Activated CD4-positive, alpha-beta T cell treated with anti-CD3 and anti-CD28 coated beads for 4 hours (primary cell): ENCODE results near the gene UBQLN4.
A peak's percentile ranks its signal among the peaks of the same experiment; 100 is the strongest.

ENCODE experiments used
- DNase-seq, 2 donors: peaks; one replicate each; pipeline ENCODE4 v3.0.0-alpha.2; 2020

UBQLN4 gene

DNA sequence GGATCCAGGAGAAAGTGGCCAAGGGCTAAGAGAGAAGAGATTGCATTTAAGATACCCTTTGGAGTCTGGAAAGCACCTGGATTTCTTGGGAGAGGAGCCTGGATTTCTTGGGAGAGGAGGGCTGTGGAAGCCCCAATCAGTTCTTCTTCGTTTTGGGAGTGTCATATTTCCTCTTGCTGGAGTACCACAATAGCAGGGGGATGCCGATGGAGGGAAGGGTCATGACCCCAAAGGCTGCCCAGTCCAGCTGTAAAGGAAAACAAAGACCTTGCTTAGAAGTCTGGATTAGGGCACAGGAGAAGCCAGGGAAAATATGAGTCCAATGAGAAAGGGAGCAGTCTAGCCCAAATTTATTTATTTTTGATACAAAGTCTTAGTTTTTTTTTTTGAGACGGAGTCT lies 44.2 kb downstream of the UBQLN4 start:
- DNase-seq, result no peak

- DNase-seq, result no peak
These were observed 46.8 kb downstream of the UBQLN4 start for GRCh38 chr1:156006666-156007376.

- DNase-seq, result peak in 1 of 2 donors; percentile 5
These were observed 48.6 kb downstream of the UBQLN4 start for GRCh38 chr1:156004843-156005584.

DNA sequence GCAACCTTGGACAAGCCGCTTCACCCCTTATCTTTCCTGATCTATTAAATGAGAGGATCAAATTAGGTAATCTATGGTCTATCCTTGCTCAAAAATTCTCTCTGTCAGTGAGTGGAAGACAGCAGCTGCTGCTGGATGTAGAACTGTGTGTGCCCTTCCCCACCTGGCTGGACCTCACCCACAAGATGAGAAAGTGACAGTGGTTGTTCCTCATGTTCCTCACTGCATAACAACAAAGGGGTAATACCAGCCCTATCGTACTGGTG lies 49.7 kb downstream of the UBQLN4 start:
- DNase-seq, result no peak

- no peak for DNase-seq
These were observed 51.2 kb downstream of the UBQLN4 start for GRCh38 chr1:156002188-156002911.

DNA sequence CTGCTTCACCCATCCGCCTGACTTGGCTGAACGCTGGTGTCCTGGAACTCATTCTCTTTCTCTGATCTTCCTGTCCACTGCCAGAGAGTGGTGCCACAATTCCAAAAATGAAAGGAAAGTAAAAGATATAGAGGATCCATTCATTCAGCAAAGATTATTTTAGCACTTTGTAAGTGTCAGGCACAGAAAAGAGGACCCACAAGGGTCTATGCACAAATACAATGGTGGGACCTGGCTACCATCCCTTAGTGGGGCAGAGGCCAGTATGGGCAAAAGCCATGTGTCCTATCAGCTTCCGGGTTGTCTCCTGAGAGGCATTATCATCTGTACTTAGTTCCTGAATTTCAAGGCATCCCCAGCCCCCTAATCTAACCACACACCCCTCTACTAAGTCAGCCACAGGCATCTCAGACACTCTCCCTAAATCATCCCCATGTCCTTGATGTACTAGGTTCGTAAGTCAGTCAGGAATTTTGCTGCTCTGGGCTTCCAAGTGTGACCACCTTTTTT lies 51.9 kb downstream of the UBQLN4 start:
- no peak for DNase-seq

- DNase-seq, result no peak
These were observed 52.5 kb downstream of the UBQLN4 start for GRCh38 chr1:156001021-156001661.

DNA sequence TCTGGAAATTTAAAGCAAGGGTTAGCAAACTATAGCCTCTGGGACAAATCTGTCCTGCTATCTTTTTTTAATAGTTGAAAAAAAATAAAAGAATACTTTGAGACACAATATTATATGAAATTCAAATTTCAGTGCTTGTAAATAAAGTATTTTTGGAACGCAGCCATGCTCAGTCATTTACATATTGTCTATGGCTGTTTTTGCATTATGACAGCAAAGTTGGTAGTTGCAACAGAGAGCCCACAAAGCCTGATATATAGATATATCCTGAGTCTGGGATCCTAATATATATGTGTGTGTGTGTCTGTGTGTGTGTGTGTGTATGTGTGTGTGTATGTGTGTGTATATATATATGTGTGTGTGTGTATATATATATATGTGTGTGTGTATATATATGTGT lies 53.6 kb downstream of the UBQLN4 start:
- DNase-seq, result no peak

- no peak for DNase-seq
These were observed 57.4 kb downstream of the UBQLN4 start for GRCh38 chr1:155996166-155996565.

DNA sequence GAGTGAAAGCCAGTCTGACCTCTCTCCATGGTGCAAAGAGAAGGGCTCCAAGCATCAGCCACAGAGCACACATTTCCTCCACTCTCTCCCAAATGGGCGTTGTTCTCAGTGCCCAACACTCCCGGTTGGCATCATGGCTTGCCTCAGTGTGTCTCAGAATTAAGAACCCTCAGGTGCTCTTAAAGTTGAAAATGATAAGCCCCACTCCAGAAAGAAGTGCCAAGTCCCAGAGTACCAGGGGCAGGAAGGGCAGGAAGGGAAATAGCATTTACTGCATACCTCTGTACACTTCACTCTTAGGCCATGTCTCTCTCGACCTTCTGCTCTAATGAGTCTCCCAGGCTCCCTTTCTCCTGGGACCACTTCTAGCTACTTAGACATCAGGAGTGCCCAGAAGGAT lies 60.0 kb downstream of the UBQLN4 start:
- DNase-seq, result no peak

- no peak for DNase-seq
These were observed 63.4 kb downstream of the UBQLN4 start for GRCh38 chr1:155990005-155990739.

- peak; percentile 72 to 79 for DNase-seq
These were observed 64.2 kb downstream of the UBQLN4 start for GRCh38 chr1:155989242-155990004.
